Right atrium auricular region (tissue), 2 donors: ENCODE data around the gene OR52I1. TPM values are rescaled to one million over a fixed set of nuclear protein-coding genes. Genes with fewer than 3 reads are reported as not detected.

Experiments
- DNase-seq: peaks from one replicate; pipeline ENCODE4 v3.0.0-alpha.2; 2019; ENCODE audit warnings: low spot score
- H3K27ac ChIP-seq, 2 donors: fragments of 200-600 bp; sonication (generic); 1 replicate in 1 of 2; 2 replicates in 1 of 2; pipeline ENCODE4 v1.5.1; 2016 to 2019
- H3K27me3 ChIP-seq, 2 donors: fragments of 200-600 bp; sonication (generic); one replicate each; pipeline versions ENCODE4 v1.5.1 to v1.6.0; 2017 to 2019
- H3K36me3 ChIP-seq: fragments of 200-600 bp; sonication (generic); one replicate; pipeline ENCODE4 v1.5.1; 2016
- H3K4me1 ChIP-seq, 2 donors: fragments of 200-600 bp; sonication (generic); one replicate each; pipeline versions ENCODE4 v1.5.1 to v1.6.0; 2017 to 2019
- H3K4me3 ChIP-seq, 2 donors: fragments of 200-600 bp; sonication (generic); 1 replicate in 1 of 2; 2 replicates in 1 of 2; pipeline ENCODE4 v1.5.1; 2017 to 2019; ENCODE audit warnings: mild to moderate bottlenecking in 1 of 2, moderate library complexity in 1 of 2
- H3K9me3 ChIP-seq, 2 donors: fragments of 200-600 bp; sonication (generic); one replicate each; pipeline ENCODE4 v1.5.1; 2019
- CTCF ChIP-seq, 2 donors: fragments of 200-600 bp; sonication (generic); IDR thresholded peaks; one replicate each; pipeline ENCODE4 v1.5.1; 2019; ENCODE audit warnings: antibody characterized with exemption in 2 of 2
- total RNA-seq, 2 donors: library from RNA; depleted of rRNA; stranded (reverse); fragments of >200 nt; gene quantifications; one replicate each; pipeline ENCODE4 v1.1.0, GENCODE V29; 2016

OR52I1 gene
- total RNA-seq, 2 donors from 2014 or later = not detected

GRCh38 chr11:4559527-4560440 is 34.1 kb upstream of the OR52I1 start:
- no peak for DNase-seq
- Histone ChIP-seq H3K9me3 (peaks cover 0 to 8% of the 10 kb centered on the region in 2 donors), H3K27me3 (no peaks in the 10 kb centered on the region), H3K4me1 (no peaks in the 10 kb centered on the region), H3K27ac (no peak overlapping the region), H3K36me3 (no peaks in the 10 kb centered on the region), H3K4me3 (no peak overlapping the region)
- no peak for TF ChIP-seq CTCF (IDR thresholded peaks at IDR 0.05)

- Histone ChIP-seq H3K27me3 (no peaks in the 10 kb centered on the region), H3K4me3 (no peak overlapping the region), H3K4me1 (no peaks in the 10 kb centered on the region), H3K27ac (no peak overlapping the region), H3K9me3 (peaks cover 0 to 8% of the 10 kb centered on the region in 2 donors), H3K36me3 (no peaks in the 10 kb centered on the region)
- no peak for DNase-seq
- TF ChIP-seq CTCF (IDR thresholded peaks at IDR 0.05) = no peak
These were observed 33.4 kb upstream of the OR52I1 start for GRCh38 chr11:4560467-4560866.

GRCh38 chr11:4565371-4565770 is 28.5 kb upstream of the OR52I1 start:
- no peak for DNase-seq
- no peak for TF ChIP-seq CTCF (IDR thresholded peaks at IDR 0.05)
- no peak overlapping the region for H3K4me3 ChIP-seq

GRCh38 chr11:4569075-4569474 is 24.8 kb upstream of the OR52I1 start:
- TF ChIP-seq CTCF (IDR thresholded peaks at IDR 0.05) = no peak
- Histone ChIP-seq H3K9me3 (peaks cover 0 to 6% of the 10 kb centered on the region in 2 donors), H3K27ac (no peak overlapping the region), H3K36me3 (no peaks in the 10 kb centered on the region), H3K27me3 (no peaks in the 10 kb centered on the region), H3K4me1 (no peaks in the 10 kb centered on the region), H3K4me3 (no peak overlapping the region)
- DNase-seq = no peak

More at GRCh38 chr11:4565371-4565770, 28.5 kb upstream of the OR52I1 start:
- H3K9me3 ChIP-seq = peaks cover 0 to 8% of the 10 kb centered on the region in 2 donors
- H3K36me3 ChIP-seq = no peaks in the 10 kb centered on the region
- no peaks in the 10 kb centered on the region for H3K27me3 ChIP-seq
- no peak overlapping the region for H3K27ac ChIP-seq
- H3K4me1 ChIP-seq = no peaks in the 10 kb centered on the region

- Histone ChIP-seq H3K4me1 (no peaks in the 10 kb centered on the region), H3K9me3 (no peaks in the 10 kb centered on the region), H3K27ac (no peak overlapping the region), H3K27me3 (no peaks in the 10 kb centered on the region), H3K4me3 (no peak overlapping the region), H3K36me3 (no peaks in the 10 kb centered on the region)
- DNase-seq = no peak
- TF ChIP-seq CTCF (IDR thresholded peaks at IDR 0.05) = no peak
These were observed 17.0 kb upstream of the OR52I1 start for GRCh38 chr11:4576880-4577279.
